HG03521 (cell line): Measurements from ENCODE around the gene OSBPL10.
A peak's percentile ranks its signal among the peaks of the same experiment; 100 is the strongest.
"Not testable (repeated sequence)": the region's sequence is repeated elsewhere in the genome, so short reads cannot be mapped to it uniquely, and the experiment has no call there.

Experiments
- ATAC-seq: cut with Tn5 transposase; IDR thresholded peaks from one replicate; pipeline ENCODE4 v1.9.1; 2021; ENCODE audit warnings: mild to moderate bottlenecking, moderate library complexity; ENCODE audit not compliant: unreplicated experiment

Gene OSBPL10

GRCh38 chr3:31992995-31993394 is 11.9 kb upstream of the OSBPL10 start:
- not testable (repeated sequence) for ATAC-seq

DNA sequence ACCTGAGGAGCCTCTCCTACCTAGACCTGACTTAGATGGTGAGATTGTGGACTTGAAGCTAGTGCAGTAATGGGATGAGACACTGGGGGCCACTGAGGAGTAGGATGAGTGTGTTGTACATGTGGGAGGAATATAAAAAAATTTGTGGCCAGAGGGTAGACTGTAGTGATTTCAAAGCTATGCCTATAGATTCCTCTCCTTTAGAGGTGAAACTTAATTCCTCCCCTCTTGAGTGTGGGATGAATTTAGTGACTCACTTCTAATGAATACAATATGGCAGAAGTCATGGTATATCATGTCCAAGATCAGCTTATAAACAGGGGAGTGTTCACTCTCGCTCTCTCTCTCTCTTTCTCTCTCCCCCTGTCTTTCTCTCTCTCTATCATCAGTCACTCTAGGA is 7.2 kb upstream of the OSBPL10 start:
- no peak for ATAC-seq

DNA sequence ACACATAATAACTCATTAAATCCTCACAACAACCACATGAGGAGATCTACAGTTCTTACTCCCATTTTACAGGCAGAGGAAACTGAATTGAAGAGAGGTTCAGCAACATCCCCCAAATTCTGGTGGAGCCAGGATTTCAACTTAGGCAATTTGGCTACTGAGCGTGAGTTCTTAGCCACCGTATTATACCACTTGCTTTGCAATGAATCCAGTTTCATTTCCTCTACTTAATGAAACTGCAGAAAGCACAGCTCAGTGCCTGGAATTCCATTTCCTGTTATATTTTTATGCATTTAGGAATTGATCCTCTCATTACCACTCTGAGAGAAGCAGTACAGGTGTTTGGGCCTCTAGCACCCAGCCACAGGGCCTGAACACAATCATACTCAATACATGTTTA is 4.8 kb upstream of the OSBPL10 start:
- ATAC-seq, result no peak

DNA sequence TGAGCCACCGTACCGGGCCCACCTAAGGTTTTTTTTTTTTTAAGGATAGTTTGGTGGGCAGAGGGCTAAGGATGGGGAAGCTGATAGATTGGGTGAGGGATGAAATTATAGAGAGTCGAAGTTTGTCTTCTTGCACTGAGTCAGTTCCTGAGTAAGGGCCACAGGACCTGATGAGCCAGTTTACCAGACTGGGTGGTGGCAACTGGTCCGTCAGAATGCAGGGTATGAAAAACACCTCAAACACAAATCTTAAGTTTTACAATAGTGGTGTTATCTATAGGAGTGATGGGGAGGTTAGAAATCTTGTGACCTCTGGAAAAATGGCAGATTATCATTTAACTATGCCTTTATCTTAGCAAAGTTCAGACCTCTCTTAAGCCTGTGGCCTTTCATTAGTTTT is 3.3 kb upstream of the OSBPL10 start:
- no peak for ATAC-seq

- ATAC-seq, result peak; percentile 43
These were observed 394 bp downstream of the OSBPL10 start for GRCh38 chr3:31980530-31981205.

DNA sequence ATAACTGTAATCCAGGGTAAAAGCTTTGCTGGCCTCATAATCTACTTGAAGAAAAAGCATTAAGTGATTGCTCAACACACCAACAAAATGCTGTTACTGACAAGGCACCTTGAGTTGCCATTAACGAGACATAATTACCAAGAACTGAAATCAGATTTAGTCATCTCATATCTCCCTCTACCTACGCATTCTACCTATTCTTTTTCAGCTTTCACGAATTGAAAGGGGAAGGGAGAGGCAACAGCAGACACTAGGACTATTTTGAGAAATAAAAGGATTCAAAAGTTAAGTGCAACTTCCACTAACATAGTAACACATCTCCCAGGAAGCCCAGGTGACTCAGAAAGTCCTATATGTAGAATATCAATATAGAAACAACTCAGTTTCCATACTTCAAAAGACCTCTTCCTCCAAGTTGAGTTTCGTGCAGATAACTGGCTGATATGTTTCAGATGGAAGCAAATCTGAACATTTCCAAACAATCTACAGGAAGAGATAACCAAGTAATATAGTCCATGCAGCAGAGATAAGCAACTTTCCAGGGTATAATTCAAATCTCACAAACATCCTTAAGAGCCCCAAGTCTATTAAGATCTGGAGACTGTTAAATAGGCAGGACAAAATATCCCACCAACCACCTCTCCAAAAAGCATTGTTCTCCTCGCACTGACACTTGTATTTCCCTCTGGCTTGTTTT is 1.9 kb downstream of the OSBPL10 start:
- peak; percentile 38 for ATAC-seq

- no peak for ATAC-seq
These were observed 2.5 kb downstream of the OSBPL10 start for GRCh38 chr3:31978553-31978952.

- no peak for ATAC-seq
These were observed 3.3 kb downstream of the OSBPL10 start for GRCh38 chr3:31977736-31978135.

DNA sequence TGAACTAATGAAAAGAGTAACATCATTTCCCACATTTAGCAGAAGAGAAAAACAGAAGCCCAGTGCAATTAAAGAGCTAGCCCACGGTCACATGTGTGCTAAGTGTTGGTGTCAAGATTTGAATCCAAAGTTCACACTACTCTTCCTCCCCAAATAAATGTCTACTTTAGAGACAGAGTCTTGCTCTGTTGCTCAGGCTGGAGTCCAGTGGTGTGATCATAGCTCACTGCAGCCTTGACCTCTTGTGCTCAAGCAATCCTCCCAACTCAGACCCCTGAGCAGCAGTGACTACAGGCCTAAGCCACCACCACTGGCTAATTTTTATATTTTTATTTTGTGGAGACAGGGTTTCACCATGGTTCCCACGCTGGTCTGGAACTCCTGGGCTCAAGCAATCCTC is 4.8 kb downstream of the OSBPL10 start:
- no peak for ATAC-seq

GRCh38 chr3:31974964-31975363 is 6.1 kb downstream of the OSBPL10 start:
- ATAC-seq, result no peak

DNA sequence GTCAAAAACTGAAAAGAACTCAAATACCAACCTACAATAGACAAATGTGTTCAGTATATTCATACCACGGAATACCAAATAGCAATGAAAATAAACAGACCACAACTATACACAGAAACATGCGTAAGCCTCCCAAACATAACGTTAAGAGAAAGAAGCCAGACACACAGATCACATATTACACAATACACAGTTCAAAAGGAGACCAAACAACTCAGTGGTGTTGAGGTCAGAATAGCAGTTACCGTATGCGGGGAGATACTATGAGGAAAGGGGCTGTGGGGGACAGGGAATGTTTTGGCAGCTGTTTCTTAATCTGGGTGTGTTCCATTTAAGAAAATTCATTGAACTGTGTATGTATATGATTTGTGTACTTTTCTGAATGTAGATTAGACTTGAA is 6.6 kb downstream of the OSBPL10 start:
- ATAC-seq, result no peak

DNA sequence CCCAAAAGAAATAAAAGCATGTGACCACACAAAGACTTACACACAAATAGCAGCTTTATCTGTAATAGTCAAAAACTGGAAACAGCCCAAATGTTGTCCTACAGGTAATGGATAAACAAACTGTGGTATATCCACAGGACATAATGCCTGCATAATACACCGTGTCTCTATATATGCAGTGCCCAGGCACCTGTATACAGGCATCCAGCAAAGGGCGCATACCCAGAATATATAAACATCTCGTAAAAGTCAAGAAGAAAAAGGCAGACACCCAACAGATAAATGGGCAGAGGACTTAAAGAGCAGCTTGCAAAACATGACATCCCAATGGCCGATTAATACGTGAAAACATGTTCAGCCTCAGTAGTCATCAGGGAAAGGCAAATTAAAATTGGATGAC is 7.2 kb downstream of the OSBPL10 start:
- no peak for ATAC-seq

- no peak for ATAC-seq
These were observed 8.0 kb downstream of the OSBPL10 start for GRCh38 chr3:31973081-31973480.

DNA sequence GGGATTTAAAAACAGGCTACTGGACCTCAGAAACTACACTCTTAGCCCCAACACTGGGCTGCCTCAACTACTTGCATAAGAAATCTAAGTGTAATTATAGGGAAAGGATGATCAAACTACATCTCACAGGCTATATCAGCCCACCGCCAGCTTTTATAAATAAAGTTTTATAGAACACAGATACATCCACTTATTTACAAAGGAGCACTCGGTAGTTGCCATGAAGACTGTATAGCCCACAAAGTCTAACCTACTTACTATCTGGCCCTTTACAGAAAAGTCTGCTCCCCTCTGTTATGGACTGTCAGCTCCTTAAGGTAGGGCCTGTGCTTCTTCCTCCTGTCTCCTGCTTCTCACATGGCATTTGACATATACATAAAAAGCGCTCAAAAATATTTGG is 9.5 kb downstream of the OSBPL10 start:
- ATAC-seq, result no peak

GRCh38 chr3:31968927-31969418 is 12.1 kb downstream of the OSBPL10 start:
- no peak for ATAC-seq

- ATAC-seq, result no peak
These were observed 12.6 kb downstream of the OSBPL10 start for GRCh38 chr3:31968369-31968926.

DNA sequence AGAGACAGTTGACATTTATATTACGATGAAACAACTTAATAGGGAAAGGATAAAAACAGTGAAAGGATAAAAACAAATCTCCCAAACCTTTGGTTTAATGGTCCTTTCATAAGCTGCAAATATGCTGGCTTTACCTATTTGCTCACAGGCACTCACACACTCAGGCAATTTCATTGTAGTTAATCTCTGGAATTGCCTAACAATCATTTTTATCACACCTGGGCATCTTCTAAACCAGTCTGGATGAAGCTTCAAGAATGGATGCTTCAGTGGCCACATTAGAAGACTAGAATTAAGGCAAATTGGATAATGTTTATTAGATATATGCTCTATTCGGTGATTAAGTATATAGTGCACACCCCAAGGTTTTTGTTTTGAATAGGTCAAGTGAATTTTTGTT is 13.5 kb downstream of the OSBPL10 start:
- no peak for ATAC-seq

- ATAC-seq, result no peak
These were observed 14.0 kb downstream of the OSBPL10 start for GRCh38 chr3:31966978-31967591.

DNA sequence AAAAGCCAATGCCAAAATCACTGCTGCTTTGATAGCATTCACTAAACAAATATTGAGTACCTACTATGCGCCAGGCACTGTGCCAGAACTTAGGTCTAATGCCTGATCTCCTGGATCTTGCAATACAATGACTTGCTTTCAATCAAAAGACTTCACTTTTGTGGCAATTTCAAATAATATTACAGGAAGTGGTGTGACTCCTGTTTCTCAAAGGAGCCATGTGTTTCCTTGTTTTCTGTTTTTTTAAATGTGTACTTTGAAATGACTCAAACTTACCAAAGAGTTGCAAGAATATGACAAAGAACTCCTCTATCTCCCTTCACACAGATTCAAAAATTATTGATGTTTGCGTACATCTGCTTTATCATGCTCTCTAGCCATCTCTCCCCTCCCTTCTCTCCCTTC is 18.3 kb downstream of the OSBPL10 start:
- ATAC-seq, result no peak

- ATAC-seq, result no peak
These were observed 20.1 kb downstream of the OSBPL10 start for GRCh38 chr3:31960793-31961431.
